Astrocyte of the spinal cord (primary cell): ENCODE data around the gene FARSA.
A peak's percentile ranks its signal among the peaks of the same experiment; 100 is the strongest.
"Not testable (repeated sequence)": the region's sequence is repeated elsewhere in the genome, so short reads cannot be mapped to it uniquely, and the experiment has no call there.

Source experiments
- DNase-seq: peaks from one replicate; pipeline ENCODE4 v3.0.0; 2011; ENCODE audit warnings: low read depth, low spot score
- H3K4me3 ChIP-seq: 2 replicates; pipeline ENCODE4 v1.5.1; 2011; ENCODE audit warnings: low read depth, mild to moderate bottlenecking, low read length, moderate library complexity
- CTCF ChIP-seq: IDR thresholded peaks from 2 replicates; pipeline ENCODE4 v1.5.1; 2012; ENCODE audit warnings: low read depth, mild to moderate bottlenecking, low read length, inconsistent platforms
- in situ Hi-C: cut with HindIII; loops from 2 replicates; pipeline ENCODE4 v1.10.0; 2017; ENCODE audit warnings: low sequenced_read_pairs

The FARSA gene

DNA sequence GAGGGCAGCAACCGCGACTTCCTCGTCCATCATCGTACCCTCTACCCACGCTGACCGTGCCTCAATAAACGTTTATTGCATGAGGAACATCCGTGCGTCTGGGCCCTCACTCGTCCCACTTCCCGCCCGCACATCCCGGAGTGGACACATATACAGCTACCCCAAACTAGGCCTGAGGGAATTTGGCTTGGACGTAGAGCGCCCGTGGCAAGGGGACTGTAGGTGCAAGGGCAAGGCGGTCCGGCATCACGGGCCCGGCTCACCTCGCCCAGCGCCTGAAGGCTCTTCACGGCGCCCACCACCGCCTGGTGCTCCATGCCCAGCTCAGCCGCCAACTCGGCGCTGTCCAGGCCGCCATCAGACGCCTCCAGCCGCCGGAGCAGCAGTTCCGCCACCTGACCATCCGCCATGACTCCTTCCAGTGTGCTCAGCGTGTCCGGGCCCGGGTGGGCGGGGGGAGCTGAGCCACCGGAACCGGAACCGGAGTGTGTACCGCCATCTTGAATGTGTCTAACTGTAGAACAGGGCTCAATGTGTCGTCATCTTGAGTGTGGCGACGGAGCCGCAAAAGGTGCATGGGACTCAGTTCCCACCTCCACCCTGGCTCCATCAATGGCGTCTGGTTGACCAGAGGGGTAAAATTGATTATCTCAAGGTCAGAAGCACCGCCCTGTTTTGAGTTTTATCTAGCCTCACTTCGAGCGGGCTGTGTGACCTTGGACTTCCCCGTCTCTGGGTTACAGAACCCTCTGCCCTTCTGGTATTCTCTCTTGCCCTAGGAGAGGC, at the start of gene FARSA:
Gene FARSA, minus strand, starts transcription at position 425 of the 786 bp plus-strand sequence. Its CDS starts 15 bp downstream, at position 410.
- in situ Hi-C loops, result no loop called here
- peak within 1 kb of the TSS; percentile 96 for H3K4me3 ChIP-seq
- DNase-seq, result peak; percentile 90
- TF ChIP-seq CTCF, result no peak

DNA sequence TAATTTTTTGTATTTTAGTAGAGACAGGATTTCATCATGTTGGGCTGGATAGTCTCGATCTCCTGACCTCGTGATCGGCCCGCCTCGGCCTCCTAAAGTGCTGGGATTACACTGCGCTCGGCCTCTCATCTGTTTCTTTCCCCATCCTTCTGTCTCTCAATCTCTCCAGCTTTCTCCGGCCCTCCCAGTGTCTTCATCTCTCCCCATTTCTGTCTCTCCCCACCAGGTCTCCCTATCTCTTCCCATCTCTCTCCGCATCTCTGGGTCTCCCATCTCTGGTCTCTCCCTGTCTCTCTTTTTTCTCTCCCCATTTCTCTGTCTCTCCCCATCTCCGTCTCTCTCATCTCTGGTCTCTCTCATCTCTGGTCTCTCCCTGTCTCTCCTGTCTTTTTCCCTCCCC, 49.6 kb upstream of the FARSA start:
- no peak for DNase-seq
- in situ Hi-C loops, result no loop called here
- TF ChIP-seq CTCF, result no peak
- H3K4me3 ChIP-seq, result peak overlapping the region; percentile 32

GRCh38 chr19:12982648-12983047, 49.1 kb upstream of the FARSA start:
- in situ Hi-C loops, result no loop called here

GRCh38 chr19:12979974-12980373, 46.5 kb upstream of the FARSA start:
- H3K4me3 ChIP-seq, result no peak overlapping the region
- no peak for TF ChIP-seq CTCF
- no peak for DNase-seq
- in situ Hi-C loops, result no loop called here

More at GRCh38 chr19:12982648-12983047, 49.1 kb upstream of the FARSA start:
- no peak overlapping the region for H3K4me3 ChIP-seq
- no peak for TF ChIP-seq CTCF
- DNase-seq, result no peak

DNA sequence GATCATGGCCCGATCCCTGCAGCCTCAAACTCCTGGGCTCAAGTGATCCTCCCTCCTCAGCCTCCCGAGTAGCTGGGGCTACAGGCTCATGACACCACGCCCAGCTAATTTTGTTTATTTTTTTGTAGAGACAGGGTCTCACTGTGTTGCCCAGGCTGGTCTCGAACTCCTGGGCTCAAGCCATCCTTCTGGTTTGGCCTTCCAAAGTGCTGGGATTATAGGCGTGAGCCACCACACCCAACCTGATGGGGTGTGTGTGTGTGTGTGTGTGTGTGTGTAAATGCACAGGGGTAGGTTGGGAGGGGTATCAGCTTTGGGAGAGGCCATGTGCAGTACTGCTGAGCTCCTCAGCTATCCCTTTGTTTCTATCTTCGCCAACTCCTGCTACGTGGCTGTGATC, 42.6 kb upstream of the FARSA start:
- DNase-seq, in situ Hi-C loops, H3K4me3 ChIP-seq: not testable (repeated sequence)

DNA sequence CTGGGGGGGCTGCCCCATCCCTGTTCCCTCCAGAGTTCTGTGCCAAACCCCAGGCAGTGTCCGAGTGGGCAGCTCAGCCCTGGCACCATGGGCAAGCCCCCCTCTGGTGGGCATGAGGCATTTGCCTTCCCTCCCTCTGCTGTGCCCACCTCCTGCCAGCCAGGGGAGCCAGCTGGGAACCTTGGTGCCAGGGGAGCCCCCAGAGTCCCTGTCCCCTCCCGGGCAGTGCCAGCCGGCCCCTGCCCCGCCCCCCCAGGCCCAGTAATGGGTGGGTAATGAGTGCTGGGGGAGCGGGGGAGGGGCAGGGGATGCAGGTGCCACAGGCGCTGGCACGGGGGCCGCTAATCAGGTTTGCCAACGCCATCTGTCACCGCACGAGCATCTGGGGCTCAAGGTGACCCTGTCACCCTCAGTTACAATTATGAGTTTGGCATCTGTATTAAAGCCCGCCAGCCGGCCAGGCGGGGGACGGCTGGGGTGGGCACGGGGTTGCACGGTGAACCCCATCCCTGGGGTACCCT, 41.8 kb upstream of the FARSA start:
- no peak overlapping the region for H3K4me3 ChIP-seq
- no peak for DNase-seq
- TF ChIP-seq CTCF, result no peak
- in situ Hi-C loops, result no loop called here

- in situ Hi-C loops, result no loop called here
- DNase-seq, result no peak
- no peak for TF ChIP-seq CTCF
- H3K4me3 ChIP-seq, result no peak overlapping the region
These were observed 41.0 kb upstream of the FARSA start for GRCh38 chr19:12974301-12975220.
